Measurements from ENCODE around the gene PBRM1.

DNA sequence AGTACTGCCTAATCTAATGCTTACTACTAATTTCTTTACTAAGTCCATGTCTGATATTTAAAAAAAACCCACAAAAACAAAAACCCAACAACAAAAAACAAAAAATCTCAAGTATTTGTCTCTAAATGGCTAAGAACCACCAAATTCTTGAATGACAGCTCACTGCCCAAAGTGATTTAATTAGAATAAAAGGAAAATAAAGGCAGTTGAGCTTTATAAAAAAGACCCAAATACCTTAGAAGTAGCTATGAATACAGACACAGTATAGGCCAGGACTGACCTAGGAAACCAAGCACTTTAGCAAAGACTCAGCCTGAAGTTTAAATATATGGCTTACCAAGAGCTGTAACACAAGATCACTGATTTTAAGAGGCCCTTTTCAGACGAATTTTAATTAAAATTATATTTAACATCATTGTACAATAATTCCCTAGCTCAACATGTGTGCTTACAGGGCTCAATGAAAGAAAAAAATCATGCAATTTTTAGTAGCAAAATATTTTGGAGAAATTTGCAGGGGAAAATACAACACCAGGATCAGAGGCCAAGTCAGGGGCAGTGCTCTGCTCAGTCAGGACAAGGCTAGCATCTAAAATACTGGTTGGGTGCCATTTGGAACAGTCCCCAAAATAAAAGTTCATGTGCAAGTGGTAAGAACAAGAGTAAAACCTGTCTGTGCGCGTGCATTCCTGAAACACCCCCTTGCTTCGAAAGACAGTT lies 124.5 kb downstream of the PBRM1 start:
- TF ChIP-seq, protein P1, sequence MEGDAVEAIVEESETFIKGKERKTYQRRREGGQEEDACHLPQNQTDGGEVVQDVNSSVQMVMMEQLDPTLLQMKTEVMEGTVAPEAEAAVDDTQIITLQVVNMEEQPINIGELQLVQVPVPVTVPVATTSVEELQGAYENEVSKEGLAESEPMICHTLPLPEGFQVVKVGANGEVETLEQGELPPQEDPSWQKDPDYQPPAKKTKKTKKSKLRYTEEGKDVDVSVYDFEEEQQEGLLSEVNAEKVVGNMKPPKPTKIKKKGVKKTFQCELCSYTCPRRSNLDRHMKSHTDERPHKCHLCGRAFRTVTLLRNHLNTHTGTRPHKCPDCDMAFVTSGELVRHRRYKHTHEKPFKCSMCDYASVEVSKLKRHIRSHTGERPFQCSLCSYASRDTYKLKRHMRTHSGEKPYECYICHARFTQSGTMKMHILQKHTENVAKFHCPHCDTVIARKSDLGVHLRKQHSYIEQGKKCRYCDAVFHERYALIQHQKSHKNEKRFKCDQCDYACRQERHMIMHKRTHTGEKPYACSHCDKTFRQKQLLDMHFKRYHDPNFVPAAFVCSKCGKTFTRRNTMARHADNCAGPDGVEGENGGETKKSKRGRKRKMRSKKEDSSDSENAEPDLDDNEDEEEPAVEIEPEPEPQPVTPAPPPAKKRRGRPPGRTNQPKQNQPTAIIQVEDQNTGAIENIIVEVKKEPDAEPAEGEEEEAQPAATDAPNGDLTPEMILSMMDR (CRISPR knock-in tag; IDR thresholded peaks at IDR 0.05), result no peak
- no peak for TF ChIP-seq ZNF598 (CRISPR knock-in tag; IDR thresholded peaks at IDR 0.05; ENCODE audit: borderline replicate concordance)
- no peak for TF ChIP-seq RFX5 (IDR thresholded peaks at IDR 0.05; ENCODE audit: low read depth, low read length)
- no peak for TF ChIP-seq MAF1 (CRISPR knock-in tag; IDR thresholded peaks at IDR 0.05; ENCODE audit: borderline replicate concordance)
- TF ChIP-seq NR3C1 (CRISPR knock-in tag; IDR thresholded peaks at IDR 0.05), result no peak
- TF ChIP-seq TAF15 (IDR thresholded peaks at IDR 0.05; ENCODE audit: low read depth, low read length, poor library complexity, severe bottlenecking), result no peak
- no peak for TF ChIP-seq ZNF101 (CRISPR knock-in tag; IDR thresholded peaks at IDR 0.05; ENCODE audit: borderline replicate concordance, low read depth)
- TF ChIP-seq ADNP (CRISPR knock-in tag; IDR thresholded peaks at IDR 0.05), result no peak
